ENCODE data around the gene SLX4IP.

DNA sequence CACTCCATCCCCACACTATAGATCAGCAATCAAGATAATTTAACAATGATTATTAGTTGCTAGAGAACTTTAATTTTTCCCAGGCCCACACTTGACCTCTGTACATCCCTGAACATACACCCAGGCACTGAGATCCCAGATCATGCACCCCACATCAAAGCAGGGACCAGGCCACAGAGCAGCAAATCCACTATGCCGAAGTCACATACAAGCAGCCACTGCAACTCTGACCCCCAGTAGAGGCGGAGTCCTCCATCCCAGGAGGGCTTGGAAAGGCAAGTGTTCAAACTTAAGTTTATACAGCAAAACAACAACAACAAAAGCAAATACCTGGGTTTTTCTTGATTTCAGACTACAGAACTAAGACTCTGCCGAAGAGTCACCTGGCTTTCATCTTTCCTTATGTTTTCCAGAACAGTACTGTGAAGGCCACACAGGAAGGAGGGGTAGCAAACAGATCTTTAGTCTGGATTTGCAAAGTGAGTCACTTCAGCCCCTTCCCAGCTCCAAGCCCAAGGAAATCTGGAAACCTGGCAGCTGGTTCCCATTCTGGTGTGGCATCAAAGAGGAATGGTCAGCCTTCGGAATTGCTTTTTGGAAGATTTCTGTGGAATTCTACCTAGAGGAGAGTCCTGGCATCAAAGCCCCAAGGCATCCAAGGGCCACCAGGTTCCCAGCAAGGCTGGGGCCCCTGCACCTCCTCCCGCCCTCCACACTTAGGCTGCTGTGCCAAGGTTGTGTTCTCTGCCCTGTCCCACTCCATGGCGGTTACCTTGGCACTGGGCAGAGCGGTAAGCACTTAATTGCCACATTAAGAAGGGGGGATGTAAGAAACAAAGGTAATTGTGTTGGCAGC is 231.3 kb downstream of the SLX4IP start:
- TF ChIP-seq EZH2 (IDR thresholded peaks at IDR 0.05) (no peak), POLR2AphosphoS5 (IDR thresholded peaks at IDR 0.05; ENCODE audit: borderline replicate concordance, low read depth, low read length) (no peak)

All from SK-N-MC (cell line).